Measurements from ENCODE around the gene TNFSF10. TPM values are rescaled to one million over a fixed set of nuclear protein-coding genes. Genes with fewer than 3 reads are reported as not detected.

TNFSF10 gene
- total and polyA plus RNA-seq, 2 of the 8 experiments (the other 6 are each of a cell fraction or from before 2014, with no cell fraction given) = 0.06 TPM; not detected in 1

GRCh38 chr3:172506094-172506493 is 17.1 kb downstream of the TNFSF10 start:
- Histone ChIP-seq H3K4me2 (ENCODE audit: insufficient read depth in 1 of 2, low read depth in 2 of 2, low read length in 2 of 2) (no peak overlapping the region), H2AK5ac (ENCODE audit: low read depth, low read length) (no peak overlapping the region), H2BK15ac (ENCODE audit: low read length) (no peak overlapping the region), H3K79me2 (ENCODE audit: control insufficient read depth in 1 of 2, insufficient read depth in 2 of 2, low read length in 2 of 2) (no peaks in the 10 kb centered on the region), H3K18ac (ENCODE audit: extremely low read depth, low read length) (no peak overlapping the region), H3K9me3 (ENCODE audit: insufficient read depth in 2 of 2, low read depth in 1 of 2, low read length in 1 of 2) (no peaks in the 10 kb centered on the region), H2BK20ac (ENCODE audit: low read length) (no peak overlapping the region), H3K23me2 (ENCODE audit: low read depth, low read length) (no peaks in the 10 kb centered on the region), H4K8ac (ENCODE audit: extremely low read depth, insufficient read depth, low read length) (no peak overlapping the region), H3K4me3 (ENCODE audit: extremely low read depth in 1 of 4, insufficient read depth in 2 of 4, low read depth in 3 of 4, low read length in 4 of 4) (no peak overlapping the region), H3K4me1 (replicated peaks in 1 of 4; ENCODE audit: control insufficient read depth in 3 of 4, insufficient read depth in 4 of 4, low read length in 3 of 4) (no peaks in the 10 kb centered on the region), H3K56ac (replicated peaks; ENCODE audit: insufficient read length, low read depth, low read length) (no peak overlapping the region), H3K27me3 (replicated peaks in 1 of 4; ENCODE audit: control insufficient read depth in 3 of 4, extremely low read depth in 1 of 4, insufficient read depth in 3 of 4, low read length in 3 of 4) (no peaks in the 10 kb centered on the region), H3K36me3 (ENCODE audit: control insufficient read depth in 2 of 4, insufficient read depth in 4 of 4, low read length in 3 of 4) (no peaks in the 10 kb centered on the region), H3K9ac (replicated peaks in 1 of 4; ENCODE audit: extremely low read depth in 1 of 4, low read depth in 3 of 4, low read length in 3 of 4) (no peak overlapping the region), H2BK120ac (replicated peaks; ENCODE audit: low read depth, low read length) (no peak overlapping the region), H2BK12ac (ENCODE audit: low read depth, low read length) (no peak overlapping the region), H3K4ac (replicated peaks; ENCODE audit: insufficient read length, low read depth, low read length) (no peak overlapping the region), H4K20me1 (replicated peaks in 1 of 2; ENCODE audit: control insufficient read depth in 1 of 2, insufficient read depth in 2 of 2, low read length in 2 of 2) (no peaks in the 10 kb centered on the region), H4K91ac (replicated peaks; ENCODE audit: insufficient read length, low read length) (no peak overlapping the region), H2AFZ (ENCODE audit: low read length) (no peak overlapping the region), H3K23ac (ENCODE audit: insufficient read length) (no peak overlapping the region), H3K79me1 (ENCODE audit: low read depth, low read length) (no peaks in the 10 kb centered on the region), H3K14ac (ENCODE audit: insufficient read length) (no peak overlapping the region), H3K27ac (ENCODE audit: low read depth, low read length) (no peak overlapping the region), H4K5ac (ENCODE audit: insufficient read length, low read depth, low read length) (no peak overlapping the region), H2BK5ac (ENCODE audit: low read depth, low read length) (no peak overlapping the region)
- CTCF ChIA-PET (ENCODE audit: partially characterized antibody) = interaction anchor here (0.9 kb wide), 1 partner anchor 20 kb away, joined by 3 read pairs; no protein-coding TSS in a partner anchor
- POLR2A ChIA-PET (ENCODE audit: partially characterized antibody) = no interaction called here
- no peak for DNase-seq (ENCODE audit: low read depth in 1 of 2, low spot score in 2 of 2)
- TF ChIP-seq SIRT6 (IDR thresholded peaks at IDR 0.05; ENCODE audit: low read length) (no peak), NRF1 (IDR thresholded peaks at IDR 0.05; ENCODE audit: low read depth, low read length) (no peak), HDAC2 (IDR thresholded peaks at IDR 0.05; ENCODE audit: borderline replicate concordance in 1 of 2, low read depth in 2 of 2, low read length in 2 of 2) (no peak), CBX5 (IDR thresholded peaks at IDR 0.05; ENCODE audit: low read depth, low read length) (no peak), CTCF (IDR thresholded peaks at IDR 0.05; ENCODE audit: control extremely low read depth in 1 of 3, insufficient read depth in 1 of 3, low read depth in 1 of 3, low read length in 3 of 3) (no peak), KDM4A (IDR thresholded peaks at IDR 0.05; ENCODE audit: low read depth, low read length, severe bottlenecking) (no peak), POLR2A (IDR thresholded peaks at IDR 0.05; ENCODE audit: control extremely low read depth in 1 of 2, low read depth in 2 of 2, low read length in 2 of 2) (no peak), CTBP2 (IDR thresholded peaks at IDR 0.05; ENCODE audit: borderline replicate concordance, insufficient read depth, insufficient read length, low read length) (no peak), RBBP5 (IDR thresholded peaks at IDR 0.05; ENCODE audit: borderline replicate concordance, low read depth, low read length) (no peak), GABPA (IDR thresholded peaks at IDR 0.05; ENCODE audit: borderline replicate concordance, insufficient read depth, low read length) (no peak)
- FAIRE-seq = no peak

Measured in H1 (cell line).